Fibroblast of mammary gland (primary cell): ENCODE results near the gene MFAP1.
A peak's percentile ranks its signal among the peaks of the same experiment; 100 is the strongest.
"Not testable (repeated sequence)": the region's sequence is repeated elsewhere in the genome, so short reads cannot be mapped to it uniquely, and the experiment has no call there.

ENCODE experiments used
- DNase-seq: peaks from one replicate; pipeline ENCODE4 v3.0.0-alpha.2; 2010; ENCODE audit warnings: low read depth
- H3K4me3 ChIP-seq: 2 replicates; pipeline ENCODE4 v1.5.1; 2011; ENCODE audit warnings: low read depth, mild to moderate bottlenecking, low read length, moderate library complexity; ENCODE audit not compliant: control insufficient read depth
- TF ChIP-seq, protein P1 (sequence below): conservative IDR thresholded peaks from 2 replicates; pipeline ENCODE4 v1.5.1; 2011; ENCODE audit warnings: low read depth, low read length, inconsistent platforms; ENCODE audit not compliant: control insufficient read depth, insufficient read depth

The MFAP1 gene

DNA sequence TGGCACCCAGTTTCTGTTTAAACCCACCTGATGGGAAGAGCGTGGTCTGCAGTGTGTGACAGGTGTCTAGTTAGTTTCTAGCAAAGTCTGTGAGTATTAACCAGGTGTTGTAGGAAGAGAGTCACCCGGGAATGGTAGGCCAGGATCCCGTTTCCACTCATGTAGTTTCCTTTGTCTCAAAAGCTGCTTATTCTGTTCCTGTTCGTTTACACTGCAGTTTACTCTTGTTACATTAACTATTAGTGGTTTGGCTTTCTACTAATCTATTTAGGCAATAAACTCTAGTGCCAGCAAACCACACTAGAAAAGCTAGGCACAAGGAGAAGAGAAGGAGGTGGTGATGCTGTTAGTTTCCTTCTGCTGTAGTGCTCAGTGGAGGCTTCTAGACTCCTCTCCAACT is 35.1 kb upstream of the MFAP1 start:
- TF ChIP-seq, protein P1, sequence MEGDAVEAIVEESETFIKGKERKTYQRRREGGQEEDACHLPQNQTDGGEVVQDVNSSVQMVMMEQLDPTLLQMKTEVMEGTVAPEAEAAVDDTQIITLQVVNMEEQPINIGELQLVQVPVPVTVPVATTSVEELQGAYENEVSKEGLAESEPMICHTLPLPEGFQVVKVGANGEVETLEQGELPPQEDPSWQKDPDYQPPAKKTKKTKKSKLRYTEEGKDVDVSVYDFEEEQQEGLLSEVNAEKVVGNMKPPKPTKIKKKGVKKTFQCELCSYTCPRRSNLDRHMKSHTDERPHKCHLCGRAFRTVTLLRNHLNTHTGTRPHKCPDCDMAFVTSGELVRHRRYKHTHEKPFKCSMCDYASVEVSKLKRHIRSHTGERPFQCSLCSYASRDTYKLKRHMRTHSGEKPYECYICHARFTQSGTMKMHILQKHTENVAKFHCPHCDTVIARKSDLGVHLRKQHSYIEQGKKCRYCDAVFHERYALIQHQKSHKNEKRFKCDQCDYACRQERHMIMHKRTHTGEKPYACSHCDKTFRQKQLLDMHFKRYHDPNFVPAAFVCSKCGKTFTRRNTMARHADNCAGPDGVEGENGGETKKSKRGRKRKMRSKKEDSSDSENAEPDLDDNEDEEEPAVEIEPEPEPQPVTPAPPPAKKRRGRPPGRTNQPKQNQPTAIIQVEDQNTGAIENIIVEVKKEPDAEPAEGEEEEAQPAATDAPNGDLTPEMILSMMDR: no peak
- DNase-seq: no peak
- H3K4me3 ChIP-seq: no peak overlapping the region

DNA sequence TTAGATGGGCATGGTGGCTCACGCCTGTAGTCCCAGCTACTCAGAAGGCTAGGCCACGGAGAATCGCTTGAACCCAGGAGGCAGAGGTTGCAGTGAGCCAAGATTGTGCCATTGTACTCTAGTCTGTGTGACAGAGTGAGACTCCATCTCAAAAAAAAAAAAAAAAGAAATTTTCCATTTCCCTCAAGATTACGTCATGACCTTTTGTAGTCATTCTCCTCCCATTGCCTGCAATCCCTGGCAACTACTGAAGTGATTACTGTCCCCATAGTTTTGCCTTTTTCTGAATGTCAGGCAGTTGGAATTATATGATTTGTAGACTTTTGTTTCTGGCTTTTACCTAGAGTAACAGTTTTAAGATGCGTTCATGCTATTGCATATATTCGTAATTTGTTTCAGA is 30.3 kb upstream of the MFAP1 start:
- TF ChIP-seq, protein P1: no peak
- DNase-seq: peak; percentile 50
- no peak overlapping the region for H3K4me3 ChIP-seq

DNA sequence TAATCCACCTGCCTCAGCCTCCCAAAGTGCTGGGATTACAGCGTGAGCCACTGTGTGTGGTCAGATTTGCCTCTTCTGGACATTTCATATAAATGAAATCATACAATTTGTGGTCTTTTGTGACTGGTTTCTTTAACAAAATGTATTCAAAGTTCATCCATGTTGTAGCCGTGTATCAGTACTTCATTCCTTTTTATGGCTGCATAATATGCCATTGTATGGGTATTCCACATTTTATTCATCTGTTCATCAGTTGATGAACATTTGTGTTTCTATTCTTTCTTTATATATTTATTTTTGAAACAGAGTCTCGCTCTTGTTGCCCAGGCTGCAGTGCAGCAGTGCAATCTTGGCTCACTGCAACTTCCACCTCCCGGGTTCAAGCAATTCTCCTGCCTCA is 28.1 kb upstream of the MFAP1 start:
- TF ChIP-seq, protein P1: no peak
- H3K4me3 ChIP-seq: no peak overlapping the region
- DNase-seq: no peak

DNA sequence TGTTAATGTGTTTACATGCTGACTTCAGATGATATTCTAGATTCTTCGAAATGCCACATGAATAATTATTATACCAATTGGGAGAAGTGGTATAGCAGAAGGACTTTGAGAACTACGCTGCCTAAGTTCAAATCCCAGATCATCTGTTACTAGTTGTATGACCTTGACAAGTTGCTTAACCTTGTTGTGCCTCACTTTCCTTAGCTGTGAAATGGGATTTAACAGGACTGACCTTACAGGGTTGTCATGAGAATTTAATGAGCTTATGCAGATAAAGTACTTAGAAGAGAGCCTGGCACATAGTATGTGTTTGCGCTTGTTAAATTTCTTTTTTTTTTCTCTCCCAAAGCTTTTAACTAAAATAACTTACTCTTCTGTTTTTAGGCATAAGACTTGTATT is 26.8 kb upstream of the MFAP1 start:
- no peak overlapping the region for H3K4me3 ChIP-seq
- TF ChIP-seq, protein P1: no peak
- DNase-seq: no peak

DNA sequence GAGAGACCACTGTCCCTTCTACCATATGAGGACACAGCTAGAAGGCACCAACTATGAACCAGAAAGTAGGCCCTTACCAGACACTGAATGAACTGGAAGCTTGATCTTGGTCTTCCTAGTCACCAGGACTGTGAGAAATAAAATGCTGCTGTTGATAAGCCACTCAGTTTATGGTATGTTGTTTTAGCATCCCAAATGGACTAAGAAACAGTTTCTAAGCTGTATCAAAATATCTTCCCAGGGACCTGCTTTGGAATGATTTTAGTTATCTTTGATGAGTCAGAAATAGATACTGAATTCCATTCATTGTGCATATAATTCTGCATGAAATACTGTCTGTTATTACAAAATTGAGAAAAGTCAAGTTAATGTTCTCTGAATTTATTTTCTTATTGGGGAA is 20.9 kb upstream of the MFAP1 start:
- TF ChIP-seq, protein P1: no peak
- DNase-seq: no peak
- no peak overlapping the region for H3K4me3 ChIP-seq

DNA sequence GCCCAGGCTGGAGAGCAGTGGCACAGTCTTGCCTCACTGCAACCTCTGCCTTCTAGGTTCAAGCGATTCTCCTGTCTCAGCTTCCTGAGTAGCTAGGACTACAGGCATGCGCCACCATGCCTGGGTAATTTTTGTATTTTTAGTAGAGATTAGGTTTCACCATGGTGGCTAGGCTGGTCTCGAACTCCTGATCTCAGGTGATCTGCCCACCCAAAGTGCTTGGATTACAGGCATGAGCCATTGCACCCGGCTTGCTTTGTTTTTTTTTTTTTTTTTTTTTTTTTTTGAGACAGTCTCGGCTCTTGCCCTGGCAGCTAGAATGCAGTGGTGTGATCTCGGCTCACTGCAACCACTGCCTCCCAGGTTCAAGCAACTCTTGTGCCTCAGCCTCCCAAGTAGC is 8.0 kb upstream of the MFAP1 start:
- DNase-seq, H3K4me3 ChIP-seq: not testable (repeated sequence)

DNA sequence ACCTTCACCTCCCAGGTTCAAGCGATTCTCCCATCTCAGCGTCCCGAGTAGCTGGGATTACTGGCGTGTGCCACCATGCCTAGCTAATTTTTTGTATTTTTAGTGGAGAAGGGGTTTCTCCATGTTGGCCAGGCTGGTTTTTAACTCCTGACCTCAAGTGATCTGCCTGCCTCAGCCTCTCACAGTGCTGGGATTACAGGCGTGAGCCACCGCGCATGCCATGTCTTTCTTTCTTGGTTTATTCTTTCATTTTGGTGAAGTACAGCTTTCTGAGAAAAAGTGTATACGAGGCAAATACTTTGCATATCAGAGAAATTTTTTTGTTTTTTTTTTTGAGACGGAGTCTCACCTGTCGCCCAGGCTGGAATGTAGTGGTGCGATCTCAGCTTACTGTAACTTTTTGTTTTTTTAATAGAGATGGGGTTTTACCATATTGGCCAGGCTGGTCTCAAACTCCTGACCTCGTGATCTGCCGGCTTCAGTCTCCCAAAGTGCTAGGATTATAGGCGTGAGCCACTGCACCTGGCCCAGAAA is 7.1 kb upstream of the MFAP1 start:
- not testable (repeated sequence) for H3K4me3 ChIP-seq, DNase-seq

DNA sequence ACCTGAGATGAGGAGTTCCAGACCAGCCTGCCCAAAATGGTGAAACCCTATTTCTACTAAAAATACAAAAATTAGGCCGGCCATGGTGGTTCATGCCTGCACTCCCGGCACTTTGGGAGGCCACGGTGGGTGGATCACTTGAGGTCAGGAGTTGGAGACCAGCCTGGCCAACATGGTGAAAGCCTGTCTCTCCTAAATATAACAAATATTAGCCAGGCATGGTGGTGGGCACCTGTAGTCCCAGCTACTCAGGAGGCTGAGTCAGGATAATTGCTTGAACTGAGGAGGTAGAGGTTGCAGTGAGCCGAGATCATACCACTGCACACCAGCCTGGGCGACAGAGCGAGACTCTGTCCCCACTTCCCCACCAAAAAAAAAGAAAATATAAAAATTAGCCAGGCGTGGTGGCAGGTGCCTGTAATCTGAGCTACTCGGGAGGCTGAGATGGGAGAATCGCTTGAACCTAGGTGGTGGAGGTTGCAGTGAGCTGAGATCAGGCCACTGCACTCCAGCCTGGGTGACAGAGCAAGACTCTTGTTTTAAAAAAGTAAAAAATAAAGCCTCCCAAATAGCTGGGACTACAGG is 6.3 kb upstream of the MFAP1 start:
- not testable (repeated sequence) for DNase-seq, H3K4me3 ChIP-seq

DNA sequence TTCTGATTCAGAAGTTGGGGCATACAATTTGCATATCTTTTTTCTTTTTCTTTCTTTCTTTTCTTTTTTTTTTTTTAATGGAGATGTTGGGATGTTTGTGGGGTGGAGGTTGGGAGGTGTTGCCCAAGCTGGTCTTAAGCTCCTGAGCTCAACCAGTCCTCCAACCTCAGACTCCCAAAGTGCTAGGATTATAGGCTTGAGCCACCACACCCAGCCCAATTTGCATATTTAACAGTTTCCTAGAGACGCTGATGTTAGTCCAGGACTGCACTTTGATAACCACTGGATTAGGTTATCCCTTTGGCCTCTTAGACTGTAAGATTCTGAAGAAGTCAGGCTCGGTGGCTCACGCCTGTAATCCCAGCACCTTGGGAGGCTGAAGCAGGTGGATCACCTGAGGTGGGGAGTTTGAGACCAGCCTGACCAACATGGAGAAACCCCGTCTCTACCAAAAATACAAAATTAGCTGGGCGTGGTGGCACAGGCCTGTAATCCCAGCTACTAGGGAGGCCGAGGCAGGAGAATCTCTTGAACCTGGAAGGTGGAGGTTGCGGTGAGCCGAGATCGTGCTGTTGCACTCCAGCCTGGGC is 5.6 kb upstream of the MFAP1 start:
- DNase-seq, H3K4me3 ChIP-seq: not testable (repeated sequence)
